ACHN (cell line): ENCODE measurements around the gene LILRA5.
"Not testable (repeated sequence)": the region's sequence is repeated elsewhere in the genome, so short reads cannot be mapped to it uniquely, and the experiment has no call there.

ENCODE experiments used
- DNase-seq: peaks from one replicate; pipeline ENCODE4 v3.0.0-alpha.2; 2015
- in situ Hi-C: cut with HindIII; loops from 2 replicates; pipeline ENCODE4 v1.10.0; 2017; ENCODE audit warnings: low sequenced_read_pairs, low pct_ligation_motif_present, low pct_unique_long_range_greater_than_20kb

Gene LILRA5

DNA sequence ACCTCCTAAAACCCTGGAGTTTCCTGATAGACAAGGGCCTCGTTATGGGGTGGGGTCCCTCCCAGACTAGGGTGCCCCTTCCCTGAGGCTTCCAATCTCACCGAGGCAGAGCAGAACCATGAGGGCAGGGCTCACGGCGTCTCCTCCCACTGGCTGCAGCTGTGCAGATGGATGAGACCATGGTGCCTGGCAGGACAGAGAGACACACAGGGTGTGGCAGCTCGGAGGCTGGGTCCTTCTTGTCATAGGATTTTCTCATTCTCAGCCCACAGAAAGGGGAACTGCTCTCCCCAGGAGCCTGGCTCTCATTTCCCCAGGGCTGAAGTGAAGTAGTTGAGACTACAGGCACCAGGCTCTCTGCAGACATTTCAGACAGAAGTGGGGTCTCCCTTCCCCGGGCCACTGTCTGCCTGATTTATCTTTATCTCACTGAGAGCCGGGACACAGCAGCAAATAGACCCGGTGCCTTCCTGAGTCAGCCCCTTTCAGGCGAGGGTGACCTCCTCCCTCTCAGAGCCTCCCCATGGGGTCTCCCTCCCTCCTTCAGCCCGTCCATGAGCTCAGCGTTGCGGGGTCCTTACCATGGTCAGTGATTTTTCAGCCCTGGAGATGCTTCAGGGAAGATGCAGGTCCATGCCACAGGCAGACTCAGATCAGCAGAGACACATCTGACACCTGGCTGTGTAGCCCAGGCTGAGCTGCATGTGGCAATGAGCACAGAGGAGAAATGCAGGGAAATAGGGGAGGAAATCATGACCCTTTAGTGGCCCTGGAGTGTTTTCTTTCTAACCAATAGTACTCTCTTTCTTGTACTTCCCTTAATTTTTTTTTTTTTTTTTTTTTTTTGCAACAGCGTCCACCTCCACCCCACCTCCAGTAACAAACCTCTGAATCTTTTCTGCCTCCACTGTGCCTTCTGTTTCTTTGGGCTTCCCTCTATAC, at the start of gene LILRA5:
TSS of gene LILRA5 (minus strand) at position 731 of the 942 bp plus-strand sequence. CDS start at position 584, 147 bp downstream.
- in situ Hi-C loops = no loop called here
- DNase-seq = no peak

DNA sequence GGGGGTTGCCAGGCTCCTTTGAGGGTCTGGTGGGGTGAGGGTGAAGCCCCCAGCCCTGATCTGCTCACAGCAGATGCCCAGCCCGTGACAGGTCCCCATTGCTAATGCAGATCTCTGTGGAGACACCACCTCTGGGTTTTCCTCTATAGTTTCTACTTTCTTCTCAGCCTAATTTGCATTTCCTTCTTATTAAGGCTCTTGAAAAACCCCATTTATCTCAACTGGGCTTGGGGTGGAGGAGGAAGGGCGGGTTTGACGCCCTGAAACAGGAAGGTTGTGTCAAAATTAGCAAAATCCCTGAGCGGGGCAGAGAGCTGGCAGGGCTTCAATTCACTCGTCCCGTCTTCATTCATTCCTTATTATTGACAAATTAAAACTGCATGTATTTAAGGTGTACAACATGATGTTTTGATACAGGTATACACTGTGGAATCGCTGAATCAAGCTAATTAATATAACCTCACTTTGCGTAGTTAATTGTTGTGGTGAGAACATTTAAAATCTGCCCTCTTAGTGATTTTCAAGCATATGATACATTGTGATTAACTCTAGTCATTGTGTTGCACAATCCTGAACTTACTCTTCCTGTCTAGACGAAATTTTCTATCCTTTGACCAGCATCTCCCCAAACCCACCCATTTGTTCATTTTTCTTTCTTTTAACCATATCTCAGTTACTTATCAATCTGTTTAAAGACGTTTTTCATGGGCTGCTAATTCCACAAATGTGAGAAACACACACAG, 48.9 kb upstream of the LILRA5 start:
- in situ Hi-C loops, DNase-seq: not testable (repeated sequence)

DNA sequence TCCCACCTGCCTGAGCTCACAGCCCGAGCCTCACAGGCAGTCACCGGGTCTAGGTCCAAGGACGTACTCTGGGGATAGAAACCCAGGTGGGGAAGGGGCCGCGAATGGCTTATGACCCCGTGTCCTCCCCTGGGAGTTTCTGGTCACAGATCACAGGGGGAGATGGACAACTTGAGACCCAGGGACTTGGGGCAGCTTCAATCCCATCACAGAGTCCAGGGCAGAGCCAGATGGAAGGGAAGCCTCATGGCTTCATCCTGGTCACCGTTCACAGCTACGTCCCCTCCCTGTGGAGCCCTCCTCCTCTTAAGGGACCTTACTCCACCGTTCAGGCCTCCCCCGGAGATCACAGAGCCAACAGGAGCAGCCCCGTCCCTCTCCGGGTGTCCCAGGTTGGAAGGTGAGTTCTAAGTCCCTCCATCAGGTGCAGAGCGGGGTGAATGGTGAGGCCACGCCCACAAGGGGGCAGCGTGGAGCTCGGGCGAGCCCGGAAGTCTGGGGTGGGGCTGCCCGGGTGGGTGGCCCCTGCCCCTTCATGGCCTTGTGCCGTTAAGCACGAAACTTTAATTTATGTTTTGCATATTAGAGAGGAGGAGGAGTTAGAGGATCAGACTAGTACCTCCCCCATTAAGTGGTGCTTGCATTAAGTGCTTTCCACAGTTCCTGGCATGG, 46.3 kb upstream of the LILRA5 start:
- in situ Hi-C loops, DNase-seq: not testable (repeated sequence)

DNA sequence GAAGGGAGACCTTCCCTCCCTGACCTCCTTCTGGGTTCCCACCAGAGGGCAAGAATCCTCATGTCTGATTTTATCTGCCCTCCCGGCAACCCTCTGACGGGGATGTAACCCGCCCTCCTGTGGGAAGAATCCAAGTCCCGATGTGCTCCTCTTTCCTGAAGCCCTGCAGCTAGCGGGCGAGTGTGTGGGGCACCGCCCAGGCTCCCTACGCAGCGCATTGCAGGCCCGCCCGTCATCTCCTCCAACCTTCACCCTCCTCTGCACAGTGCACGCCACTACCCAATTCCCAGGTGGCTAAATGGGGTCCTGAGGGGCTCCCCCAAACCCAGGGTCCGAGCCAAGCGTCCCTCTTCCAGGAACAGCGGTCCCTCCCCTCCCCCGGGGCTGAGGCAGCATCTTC, 44.4 kb upstream of the LILRA5 start:
- in situ Hi-C loops = no loop called here
- DNase-seq = no peak

DNA sequence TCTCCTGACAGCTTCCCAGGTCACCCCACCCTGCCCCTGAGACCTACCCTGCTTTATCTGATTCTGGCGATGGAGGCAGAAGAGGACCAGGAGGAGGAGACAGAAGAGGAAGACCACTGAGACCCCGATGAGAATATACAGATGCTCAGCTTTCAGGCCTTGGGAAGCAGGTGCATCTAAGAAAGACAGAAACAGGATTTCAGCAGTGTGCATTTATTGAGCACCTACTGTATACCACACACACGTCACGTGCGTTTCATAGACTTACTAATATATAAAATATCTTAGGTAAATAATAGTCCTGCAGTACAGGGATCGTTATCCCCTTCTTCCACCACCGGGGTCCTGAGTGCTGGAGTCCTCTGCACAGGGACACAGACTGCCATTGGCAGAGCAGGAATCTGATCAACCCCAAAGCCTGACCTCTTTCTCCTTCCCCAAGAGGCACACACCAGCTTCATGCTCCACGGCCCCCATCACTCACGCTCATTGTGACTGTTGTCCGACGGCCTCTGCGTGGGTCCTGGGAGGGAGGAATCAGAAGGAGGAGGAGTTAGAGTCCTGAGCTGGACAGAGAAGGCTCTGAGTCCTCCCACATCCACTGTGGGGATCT, 43.6 kb upstream of the LILRA5 start:
- in situ Hi-C loops = no loop called here
- no peak for DNase-seq

DNA sequence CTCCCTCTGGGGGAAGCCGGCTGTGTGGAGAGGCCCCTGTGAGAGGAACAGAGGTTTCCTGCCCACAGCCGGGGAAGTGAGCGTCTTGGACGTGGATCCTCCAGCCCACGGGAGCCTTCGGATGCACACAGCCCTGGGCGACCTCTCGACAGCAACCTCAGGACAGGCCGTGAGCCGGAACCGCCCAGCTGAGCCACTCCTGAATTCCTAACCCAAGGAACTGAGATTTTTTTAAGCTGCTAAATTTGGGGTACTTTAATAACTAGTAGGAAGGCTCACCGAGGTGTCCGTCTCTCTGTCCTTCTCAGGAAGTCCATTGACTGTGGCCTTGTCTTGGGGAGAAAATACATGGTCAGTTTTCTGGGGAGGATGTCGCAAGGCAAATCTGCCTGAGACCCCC, 42.7 kb upstream of the LILRA5 start:
- no peak for DNase-seq
- in situ Hi-C loops = no loop called here

DNA sequence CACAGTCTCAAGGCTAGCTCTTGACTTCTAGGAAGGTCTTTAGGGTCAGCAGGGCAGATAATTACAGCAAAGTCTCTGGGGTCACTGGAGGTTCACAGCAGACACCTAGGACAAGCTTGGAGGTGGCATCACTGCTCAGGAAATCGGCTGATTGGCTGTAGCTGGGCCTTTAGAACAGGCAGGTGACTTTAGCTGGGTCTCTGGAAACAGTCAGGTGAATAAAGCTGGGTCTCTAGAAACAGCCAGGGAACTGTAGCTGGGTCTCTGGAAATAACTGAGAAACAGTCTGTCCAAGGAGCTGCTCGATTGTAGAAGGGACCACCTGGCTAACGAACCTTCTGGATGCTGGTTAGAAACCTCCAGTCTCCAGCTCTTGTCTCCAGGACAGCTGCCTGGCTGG, 41.8 kb upstream of the LILRA5 start:
- DNase-seq = no peak
- in situ Hi-C loops = no loop called here

DNA sequence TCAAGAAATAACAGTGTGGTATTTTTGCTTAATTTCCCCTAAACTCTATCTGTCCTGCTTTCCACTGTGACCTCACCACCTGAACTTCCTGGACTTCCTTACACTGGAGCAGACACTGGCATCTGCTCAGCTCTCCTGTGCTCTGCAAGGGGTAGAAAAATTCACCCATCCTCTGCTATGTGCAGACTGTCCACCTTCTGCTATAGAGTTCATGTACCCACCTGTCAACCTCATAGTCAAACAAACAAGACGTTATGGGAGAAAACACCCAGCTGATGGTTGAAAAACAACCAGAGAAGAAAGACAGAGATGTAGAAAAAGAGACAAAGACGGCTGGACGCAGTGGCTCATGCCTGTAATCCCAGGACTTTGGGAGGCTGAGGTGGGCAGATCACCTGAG, 39.6 kb upstream of the LILRA5 start:
- DNase-seq = no peak
- in situ Hi-C loops = no loop called here

DNA sequence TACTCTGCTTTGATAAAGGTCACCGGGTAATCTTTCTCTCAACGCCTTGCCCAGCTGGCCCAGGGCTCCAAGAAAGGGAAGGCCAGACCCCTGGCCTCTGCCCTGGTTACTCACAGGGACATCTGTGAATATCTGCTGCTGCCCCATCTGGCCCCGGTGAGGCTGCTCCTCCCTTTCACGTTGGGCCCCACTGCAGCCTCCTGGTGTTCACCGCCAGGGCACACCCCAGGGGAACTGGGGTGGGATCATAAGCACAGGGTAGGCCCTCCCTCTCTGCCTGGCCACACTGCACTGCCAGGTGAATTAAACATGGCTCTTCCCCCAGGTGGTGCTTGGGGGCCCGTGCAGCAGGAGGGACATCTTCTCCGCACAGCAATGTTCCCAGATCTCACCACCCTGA, 39.1 kb upstream of the LILRA5 start:
- in situ Hi-C loops = no loop called here

DNA sequence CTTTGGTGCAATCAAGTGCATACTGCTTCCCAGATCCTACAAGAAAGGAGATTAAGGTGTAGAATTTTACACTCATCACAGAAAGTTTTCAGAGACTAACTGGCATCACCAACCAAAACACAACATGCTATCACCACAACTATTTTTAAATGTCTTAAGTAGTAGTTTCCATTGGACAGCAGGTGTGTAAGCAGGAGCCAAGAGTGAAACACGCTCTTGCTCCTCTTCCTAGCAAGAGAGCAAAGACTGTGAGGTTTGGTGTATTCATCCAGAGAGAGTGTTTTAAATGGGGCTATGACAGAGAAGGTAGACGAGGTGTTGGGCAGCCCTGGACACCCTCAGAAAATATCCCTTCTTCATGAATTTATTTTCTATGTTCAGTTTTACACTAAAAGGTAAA, 38.5 kb upstream of the LILRA5 start:
- in situ Hi-C loops = no loop called here
- DNase-seq = no peak

More for the DNA sequence above, 39.1 kb upstream of the LILRA5 start:
- no peak for DNase-seq

DNA sequence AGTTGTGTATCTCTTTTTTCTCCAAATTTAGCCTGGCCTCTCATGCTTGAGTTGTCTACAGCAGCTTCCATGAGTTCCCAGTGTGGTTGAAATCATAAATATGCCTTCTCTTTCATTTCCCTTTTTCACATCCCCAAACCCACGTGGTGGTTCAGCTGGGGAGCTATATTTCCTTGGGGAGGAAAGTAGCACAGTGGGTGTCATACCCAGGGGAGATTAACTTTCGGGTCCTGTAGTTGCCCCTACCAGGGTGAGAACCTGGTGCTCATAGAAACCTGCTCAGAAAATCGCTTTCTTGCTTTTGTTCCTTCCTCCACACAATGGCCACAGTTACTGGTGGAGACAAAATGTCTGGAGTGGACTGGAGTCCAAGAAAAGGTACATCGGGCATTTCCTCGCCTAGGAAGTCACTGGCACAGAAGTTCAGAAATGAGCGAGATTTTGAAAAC, 33.0 kb upstream of the LILRA5 start:
- DNase-seq = no peak
- in situ Hi-C loops = no loop called here

DNA sequence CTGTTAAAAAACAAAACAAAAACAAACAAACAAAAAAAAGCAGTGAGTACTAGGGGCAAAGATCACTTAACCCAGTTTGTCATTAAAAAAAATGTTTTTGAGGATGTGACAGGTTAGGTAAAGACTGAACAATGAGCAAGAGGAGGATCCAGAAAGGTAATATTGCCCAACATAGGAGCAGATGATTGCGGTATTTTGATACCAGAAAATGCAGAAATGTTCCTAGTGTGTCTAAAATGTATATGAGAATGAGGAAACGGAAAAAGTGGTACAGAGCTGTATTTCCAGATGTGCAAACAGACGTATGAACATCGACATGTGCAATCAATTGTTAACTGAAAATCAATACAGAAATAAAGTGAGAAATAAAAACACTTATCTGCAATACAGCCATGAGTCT, 30.9 kb upstream of the LILRA5 start:
- in situ Hi-C loops = no loop called here
- DNase-seq = no peak

DNA sequence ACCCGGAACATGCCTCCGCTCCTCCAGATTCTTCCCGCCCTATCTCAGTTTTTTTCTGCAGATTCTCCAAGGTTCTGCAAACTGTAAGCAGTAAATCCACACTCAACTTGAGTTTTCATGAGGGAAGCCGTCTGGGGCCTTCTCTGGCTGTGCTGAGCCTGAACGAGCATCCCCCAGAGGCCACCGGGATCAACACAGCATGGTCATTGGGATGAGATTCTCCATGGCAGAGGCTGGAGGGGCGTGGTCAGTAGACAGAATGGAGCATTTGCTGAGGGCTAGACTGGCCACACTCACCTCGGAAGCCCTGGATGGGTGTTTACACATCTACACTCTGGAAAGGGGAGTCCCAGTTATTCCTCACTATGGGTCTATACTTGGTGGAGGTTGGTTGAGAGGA, 28.3 kb upstream of the LILRA5 start:
- no peak for DNase-seq
- in situ Hi-C loops = no loop called here

DNA sequence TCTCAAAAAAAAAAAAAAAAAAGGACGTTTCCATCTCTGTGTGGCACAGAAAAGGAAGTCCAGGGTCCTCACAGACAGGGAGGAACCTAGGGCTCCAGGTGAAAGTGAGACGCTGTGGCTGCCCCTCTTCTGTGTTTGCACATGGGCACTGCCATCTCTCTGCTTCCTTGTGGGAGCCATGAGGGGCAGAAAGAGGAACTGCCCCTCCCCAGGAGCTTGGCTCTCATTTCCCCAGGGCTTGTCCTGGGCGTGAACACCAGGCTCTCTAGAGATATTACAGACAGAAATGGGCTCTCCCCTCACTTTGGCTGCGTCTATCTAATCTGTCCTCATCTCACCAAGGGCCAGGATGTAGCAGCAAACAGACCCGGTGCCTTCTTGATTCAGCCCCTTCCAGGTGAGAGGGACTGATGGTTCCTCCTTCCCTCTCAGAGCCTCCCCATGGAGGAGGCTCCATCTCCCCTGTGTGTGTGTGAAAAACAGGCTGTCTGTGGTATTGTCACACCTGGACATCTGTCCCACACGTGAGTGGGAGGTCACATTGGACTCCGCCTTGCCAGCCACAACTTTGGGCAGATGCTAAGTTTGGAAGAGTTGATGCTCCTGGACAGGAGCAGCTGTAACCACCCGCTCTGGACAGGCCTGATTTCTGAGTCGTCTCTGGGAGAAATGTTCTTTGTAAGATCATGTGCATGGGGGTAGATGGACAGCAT, 26.8 kb upstream of the LILRA5 start:
- in situ Hi-C loops = no loop called here
- no peak for DNase-seq

DNA sequence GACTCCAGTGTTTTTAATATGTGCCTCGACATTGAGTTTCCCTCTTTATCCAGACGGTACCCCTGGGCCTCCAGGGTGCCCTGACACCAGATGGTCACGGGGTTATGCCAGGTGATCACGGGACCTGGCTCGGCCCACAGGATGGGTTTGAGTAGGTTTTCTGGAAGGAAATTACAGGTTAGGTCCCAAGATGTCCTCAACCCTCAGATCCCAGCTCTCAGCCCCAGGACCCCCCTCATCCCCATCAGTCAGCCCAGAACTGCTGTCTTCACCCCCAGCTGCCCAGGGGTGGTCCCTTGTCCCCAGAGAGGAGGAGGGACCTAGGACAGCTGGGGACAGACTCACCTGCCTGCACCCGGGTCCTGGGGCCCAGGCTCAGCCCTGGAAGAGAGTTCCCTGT, 25.6 kb upstream of the LILRA5 start:
- in situ Hi-C loops = no loop called here

DNA sequence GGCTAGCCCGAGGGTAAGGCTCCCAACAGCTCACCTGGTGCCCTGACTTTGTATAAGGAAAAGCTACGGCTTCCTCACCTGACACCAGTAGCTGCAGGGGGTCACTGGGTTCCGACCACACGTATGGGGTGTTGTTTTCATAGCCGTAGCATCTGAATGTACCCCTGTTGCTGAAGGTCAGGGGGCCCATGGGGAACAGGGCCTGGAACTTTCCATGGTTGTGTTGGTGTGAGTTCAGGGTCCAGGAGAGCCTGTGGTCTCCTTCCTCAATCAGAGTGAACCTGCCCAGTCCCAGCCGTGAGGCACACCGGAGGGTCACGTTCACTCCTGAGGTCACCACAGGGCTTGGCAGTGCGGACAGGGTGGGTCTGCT, 24.9 kb upstream of the LILRA5 start:
- in situ Hi-C loops = no loop called here
- no peak for DNase-seq

More for the DNA sequence above, 25.6 kb upstream of the LILRA5 start:
- no peak for DNase-seq

DNA sequence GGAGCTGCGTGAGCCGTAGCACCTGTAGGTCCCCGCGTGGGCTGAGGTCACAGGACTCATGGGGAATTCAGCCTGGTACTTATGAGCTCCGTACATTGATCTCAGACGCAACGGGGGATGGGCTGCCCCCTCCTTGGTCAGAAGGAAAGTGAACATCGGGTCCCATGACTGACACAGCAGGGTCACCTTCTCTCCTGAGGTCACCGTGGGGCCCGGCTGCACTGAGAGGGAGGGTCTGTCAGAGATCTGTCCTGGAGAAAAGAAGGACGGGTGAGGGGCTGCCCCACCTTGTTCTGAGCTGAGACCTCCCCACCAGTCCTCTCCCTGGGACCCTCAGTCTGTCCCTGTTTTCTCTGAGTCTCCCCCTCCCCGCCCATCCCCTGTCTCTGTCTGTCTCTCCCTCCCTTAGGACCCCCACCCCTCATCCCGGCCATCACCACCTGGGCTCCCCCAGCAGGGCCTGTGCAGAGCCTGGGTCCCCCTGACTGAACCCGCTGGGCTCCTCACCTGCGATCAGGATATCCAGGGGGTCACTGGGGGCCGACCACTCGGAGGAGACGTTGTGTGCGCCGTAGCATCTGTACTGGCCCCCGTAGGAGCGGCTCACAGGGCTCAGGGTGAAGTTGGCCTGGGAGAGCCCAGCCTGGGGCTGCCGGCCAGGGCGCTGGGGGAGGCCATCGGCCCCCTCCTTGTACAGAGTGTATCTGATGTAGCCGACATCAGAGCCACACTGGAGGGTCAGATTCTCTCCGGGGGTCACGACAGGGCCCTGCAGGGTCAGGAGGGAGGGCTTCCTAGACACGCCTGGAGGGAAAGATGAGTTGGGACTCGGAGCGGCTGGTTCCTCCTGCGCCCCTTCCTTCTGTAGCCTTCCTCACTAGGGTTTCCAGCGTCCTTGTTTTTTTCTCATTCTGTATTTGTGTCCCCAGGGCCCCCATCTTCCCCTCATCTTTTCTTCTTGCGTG, 24.2 kb upstream of the LILRA5 start:
- DNase-seq = no peak
- in situ Hi-C loops = no loop called here
